ENCODE results near the gene STX17.

Gene STX17

DNA sequence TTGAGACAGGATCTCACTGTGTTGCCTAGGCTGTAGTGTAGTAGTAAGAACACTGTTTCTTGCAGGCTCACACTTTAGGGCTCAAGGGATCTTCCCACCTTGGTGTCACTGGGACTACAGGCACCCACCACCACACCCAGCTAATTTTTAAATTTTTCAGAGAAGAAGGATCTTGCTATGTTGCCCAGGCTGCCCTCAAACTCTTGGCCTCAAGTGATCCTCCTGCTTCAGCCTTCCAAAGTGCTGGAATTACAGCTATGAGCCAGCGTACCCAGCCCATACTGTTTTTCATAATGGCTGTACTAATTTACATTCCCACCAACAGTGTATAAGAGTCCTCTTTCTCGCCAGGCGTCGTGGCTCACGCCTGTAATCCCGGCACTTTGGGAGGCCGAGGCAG is 5.1 kb downstream of the STX17 start:
- DNase-seq (ENCODE audit: low read depth, low spot score): no peak
- TF ChIP-seq CTCF (IDR thresholded peaks at IDR 0.05; ENCODE audit: insufficient read depth, low read length, missing control alignments): no peak
- ChIA-PET POLR2A (no interaction called here), CTCF (no interaction called here)
- no peak overlapping the region for H3K4me3 ChIP-seq (ENCODE audit: low read depth, low read length)

DNA sequence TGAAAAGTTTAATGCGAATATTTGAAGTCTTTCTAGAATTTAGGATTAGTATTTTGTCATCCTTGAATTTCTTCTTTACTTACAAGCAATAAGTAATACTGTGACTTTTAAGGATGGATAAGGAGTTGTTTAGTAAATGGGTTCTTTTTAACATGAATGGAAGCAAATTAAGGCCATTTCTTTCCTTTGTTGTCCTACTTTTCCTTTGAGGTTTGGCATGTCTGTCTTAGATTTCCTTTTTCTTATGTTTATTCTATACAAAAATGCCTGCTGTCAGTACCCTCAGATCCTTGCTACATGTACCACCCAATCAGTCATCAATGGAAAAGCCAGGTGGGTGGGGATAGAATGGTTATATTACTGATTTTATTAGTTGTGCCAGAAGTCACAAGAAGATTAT is 10.2 kb downstream of the STX17 start:
- CTCF ChIA-PET: interaction anchor here (1.0 to 2.2 kb wide), 2 partner anchors 8 to 731 kb away, joined by 3 to 8 read pairs; no protein-coding TSS in a partner anchor
- POLR2A ChIA-PET: no interaction called here
- H3K4me3 ChIP-seq (ENCODE audit: low read depth, low read length): no peak overlapping the region
- DNase-seq (ENCODE audit: low read depth, low spot score): no peak
- no peak for TF ChIP-seq CTCF (IDR thresholded peaks at IDR 0.05; ENCODE audit: insufficient read depth, low read length, missing control alignments)

DNA sequence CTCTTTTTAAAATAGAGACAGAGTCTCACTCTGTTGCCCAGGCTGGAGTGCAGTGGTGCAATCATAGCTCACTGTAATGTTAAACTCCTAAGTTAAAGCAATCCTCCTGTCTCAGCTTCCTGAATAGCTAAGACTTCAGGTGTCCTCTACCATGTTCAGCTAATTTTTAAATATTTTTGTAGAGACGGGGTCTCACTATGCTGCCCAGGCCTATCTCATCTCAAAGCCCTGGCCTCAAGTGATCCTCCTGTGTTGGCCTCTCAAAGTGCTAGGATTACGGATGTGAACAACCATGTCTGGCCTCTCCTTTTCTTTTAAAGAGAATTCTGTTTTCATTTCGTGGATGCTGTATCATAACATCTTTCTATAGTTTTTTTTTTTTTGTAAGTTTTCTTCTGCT is 11.7 kb downstream of the STX17 start:
- no peak for TF ChIP-seq CTCF (IDR thresholded peaks at IDR 0.05; ENCODE audit: insufficient read depth, low read length, missing control alignments)
- POLR2A ChIA-PET: interaction anchor here (0.7 kb wide), 1 partner anchor 884 kb away, joined by 3 read pairs; no protein-coding TSS in a partner anchor
- no peak for DNase-seq (ENCODE audit: low read depth, low spot score)
- CTCF ChIA-PET: interaction anchor here (1.3 kb wide), 1 partner anchor 652 kb away, joined by 3 read pairs; no protein-coding TSS in a partner anchor
- H3K4me3 ChIP-seq (ENCODE audit: low read depth, low read length): no peak overlapping the region

- POLR2A ChIA-PET: no interaction called here
Measured at GRCh38 chr9:99919930-99920329, 13.5 kb downstream of the STX17 start.

DNA sequence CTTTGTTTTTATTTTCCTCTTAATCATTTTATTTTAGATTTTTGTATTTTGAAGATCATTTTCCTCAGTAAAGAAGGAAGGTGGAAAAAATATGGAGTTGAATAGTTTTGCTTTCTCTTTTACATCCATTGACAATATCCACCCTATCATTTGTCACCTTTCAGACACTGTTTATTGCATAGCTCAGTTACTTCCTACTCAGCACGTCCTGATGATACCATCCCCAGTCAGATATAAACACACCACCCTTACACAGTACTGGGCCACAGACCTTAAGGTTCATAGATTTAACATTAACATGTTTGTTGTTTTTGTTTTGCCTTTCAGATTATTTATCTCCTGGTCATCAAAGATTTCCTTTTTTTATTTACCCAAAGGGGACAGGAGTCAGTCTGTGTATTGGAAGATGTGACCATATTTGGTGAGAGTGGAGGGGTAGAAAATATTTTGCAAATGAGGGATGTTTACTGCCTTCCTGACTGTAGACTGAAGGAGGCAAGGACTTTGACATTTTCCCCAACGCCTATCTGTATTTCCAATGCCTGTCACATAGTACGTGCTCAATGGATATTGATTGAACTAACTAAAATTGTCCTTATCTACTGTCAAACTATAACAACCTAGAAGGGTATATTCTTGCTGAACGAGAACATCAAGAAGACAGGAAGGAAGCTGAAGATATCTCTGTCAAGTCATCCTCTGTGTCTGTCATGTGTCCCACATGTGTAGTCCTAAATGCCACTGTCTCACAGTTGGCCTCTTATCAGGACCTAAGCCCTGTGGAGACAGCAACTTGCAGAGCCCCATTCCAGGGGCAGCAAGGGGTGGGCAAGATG is 15.6 kb downstream of the STX17 start:
- no peak for TF ChIP-seq CTCF (IDR thresholded peaks at IDR 0.05; ENCODE audit: insufficient read depth, low read length, missing control alignments)
- DNase-seq (ENCODE audit: low read depth, low spot score): no peak
- CTCF ChIA-PET: interaction anchor here (1.3 kb wide), 1 partner anchor 14 kb away, joined by 3 read pairs; no protein-coding TSS in a partner anchor

More at GRCh38 chr9:99919930-99920329, 13.5 kb downstream of the STX17 start:
- H3K4me3 ChIP-seq (ENCODE audit: low read depth, low read length): no peak overlapping the region
- CTCF ChIA-PET: no interaction called here
- no peak for TF ChIP-seq CTCF (IDR thresholded peaks at IDR 0.05; ENCODE audit: insufficient read depth, low read length, missing control alignments)
- no peak for DNase-seq (ENCODE audit: low read depth, low spot score)

DNA sequence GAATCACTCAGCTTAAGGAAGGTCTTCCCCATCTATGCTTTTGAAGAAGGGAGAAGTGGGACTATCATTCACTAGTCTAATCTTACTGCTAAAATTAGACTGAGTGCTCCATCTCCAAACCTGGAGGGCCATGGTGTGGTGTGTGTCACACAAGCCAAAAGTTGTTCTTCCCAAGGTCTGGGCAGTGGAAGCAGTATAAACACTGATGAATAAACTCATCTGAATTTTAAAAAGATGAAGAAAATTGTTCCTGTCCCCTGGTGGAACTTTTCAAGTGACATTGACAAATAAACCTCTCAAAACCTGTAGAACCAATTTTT is 16.2 kb downstream of the STX17 start:
- H3K4me3 ChIP-seq (ENCODE audit: low read depth, low read length): no peak overlapping the region
- POLR2A ChIA-PET: no interaction called here
- TF ChIP-seq CTCF (IDR thresholded peaks at IDR 0.05; ENCODE audit: insufficient read depth, low read length, missing control alignments): no peak
- CTCF ChIA-PET: interaction anchor here (1.3 kb wide), 1 partner anchor 15 kb away, joined by 3 read pairs; no protein-coding TSS in a partner anchor
- no peak for DNase-seq (ENCODE audit: low read depth, low spot score)

More for the DNA sequence above, 15.6 kb downstream of the STX17 start:
- POLR2A ChIA-PET: no interaction called here
- no peak overlapping the region for H3K4me3 ChIP-seq (ENCODE audit: low read depth, low read length)

Measured in AG04449 (cell line).